H1 (cell line): ENCODE data around the gene P2RX6. TPM values are rescaled to one million over a fixed set of nuclear protein-coding genes. Genes with fewer than 3 reads are reported as not detected.

Source experiments
- BACH1 ChIP-seq: IDR thresholded peaks from 2 replicates; pipeline ENCODE4 v1.6.1; 2012; ENCODE audit warnings: low read length, improper control_type of control experiment
- BCL11A ChIP-seq, 2 experiments: IDR thresholded peaks; one replicate each; pipeline ENCODE4 v1.6.1; 2011; ENCODE audit warnings: low read depth in 2 of 2, low read length in 2 of 2, mild to moderate bottlenecking in 2 of 2
- CHD2 ChIP-seq: IDR thresholded peaks from 2 replicates; pipeline ENCODE4 v1.6.1; 2012; ENCODE audit warnings: low read length, improper control_type of control experiment
- CHD7 ChIP-seq: fragments of 300-600 bp; sonication (generic); IDR thresholded peaks from 2 replicates; pipeline ENCODE4 v1.7.1; 2012; ENCODE audit warnings: low read length, moderate library complexity, mild to moderate bottlenecking, inconsistent platforms; ENCODE audit not compliant: insufficient replicate concordance
- CTBP2 ChIP-seq: IDR thresholded peaks from 2 replicates; pipeline ENCODE4 v1.7.0; 2011; ENCODE audit warnings: borderline replicate concordance, mild to moderate bottlenecking, moderate library complexity, mixed read lengths, low read length; ENCODE audit not compliant: insufficient read depth, insufficient read length
- E2F6 ChIP-seq: IDR thresholded peaks from 2 replicates; pipeline ENCODE4 v1.6.1; 2012; ENCODE audit warnings: inconsistent platforms
- HDAC6 ChIP-seq: IDR thresholded peaks from one replicate; pipeline ENCODE4 v1.7.1; 2012; ENCODE audit warnings: low read depth, mild to moderate bottlenecking, inconsistent platforms, low read length, moderate library complexity
- MAX ChIP-seq: IDR thresholded peaks from 2 replicates; pipeline ENCODE4 v1.6.1; 2012; ENCODE audit warnings: inconsistent platforms
- NRF1 ChIP-seq: IDR thresholded peaks from 2 replicates; pipeline ENCODE4 v1.6.1; 2011; ENCODE audit warnings: mild to moderate bottlenecking, low read depth, low read length, improper control_type of control experiment
- SAP30 ChIP-seq: fragments of 300-600 bp; sonication (generic); IDR thresholded peaks from 2 replicates; pipeline ENCODE4 v1.7.1; 2012; ENCODE audit warnings: low read length, moderate library complexity, mild to moderate bottlenecking, inconsistent platforms; ENCODE audit not compliant: insufficient read depth, insufficient replicate concordance
- SP4 ChIP-seq: IDR thresholded peaks from 2 replicates; pipeline ENCODE4 v1.6.1; 2012; ENCODE audit warnings: low read length, inconsistent platforms
- polyA plus RNA-seq, 7 experiments: library from polyadenylated mRNA; depleted of rRNA in 3 of 7; stranded (reverse) in 5 of 7; unstranded in 2 of 7; fragments of >200 nt in 5 of 7; fragments of 200-250 nt in 2 of 7; gene quantifications; 1 replicate in 5 of 7; 2 replicates in 1 of 7; 4 replicates in 1 of 7; pipeline versions ENCODE4 v1.2.1 to v1.2.3, GENCODE V29; 2011 to 2013; ENCODE audit warnings: missing spikeins in 2 of 7, mixed read lengths in 2 of 7
- total RNA-seq: library from RNA; stranded (reverse); fragmentation: NEBNext Ultra II Directional; extraction: Animal tissue kit (Norgen Biotek cat#: 25700); gene quantifications from 2 replicates; pipeline ENCODE4 v1.2.1, GENCODE V29; 2021

Gene P2RX6
- total and polyA plus RNA-seq, 2 of the 8 experiments (the other 6 are each of a cell fraction or from before 2014, with no cell fraction given) = 0.09 TPM; not detected in 1

- TF ChIP-seq CHD7 (no peak), CHD2 (no peak), BCL11A (IDR thresholded peaks at IDR 0.05; ENCODE audit: low read depth in 2 of 2, low read length in 2 of 2) (no peak), E2F6 (no peak), BACH1 (no peak), NRF1 (no peak), MAX (no peak), SAP30 (no peak), HDAC6 (no peak), CTBP2 (no peak), SP4 (no peak)
Measured at GRCh38 chr22:20986365-20986764, 28.6 kb upstream of the P2RX6 start (continued).
